Measurements from ENCODE around the gene PRSS8.
"Not testable (repeated sequence)": the region's sequence is repeated elsewhere in the genome, so short reads cannot be mapped to it uniquely, and the experiment has no call there.

PRSS8 gene

GRCh38 chr16:31135535-31136286, at the start of gene PRSS8:
TSS of gene PRSS8 (minus strand) at chr16:31135727. CDS start at chr16:31135498, 229 bp downstream.
- no peak for DNase-seq

- peak in 1 of 2 experiments; percentile 13 for DNase-seq
These were observed 49.4 kb upstream of the PRSS8 start for GRCh38 chr16:31184888-31185287.

- DNase-seq = peak in 1 of 2 experiments; percentile 4
These were observed 48.2 kb upstream of the PRSS8 start for GRCh38 chr16:31183432-31184428.

GRCh38 chr16:31182391-31182790, 46.9 kb upstream of the PRSS8 start:
- no peak for DNase-seq

- peak in 1 of 2 experiments; percentile 6 for DNase-seq
These were observed 45.7 kb upstream of the PRSS8 start for GRCh38 chr16:31181102-31181830.

- DNase-seq = peak; percentile 75 to 80
These were observed 44.4 kb upstream of the PRSS8 start, which contains the start of gene FUS for GRCh38 chr16:31179747-31180459. TSS of gene FUS (plus strand) at chr16:31180139. CDS start at chr16:31180215, 76 bp downstream.

- no peak for DNase-seq
These were observed 43.8 kb upstream of the PRSS8 start for GRCh38 chr16:31179219-31179746.

- no peak for DNase-seq
These were observed 41.6 kb upstream of the PRSS8 start for GRCh38 chr16:31177136-31177535.

- DNase-seq = peak in 1 of 2 experiments; percentile 11
These were observed 34.5 kb upstream of the PRSS8 start for GRCh38 chr16:31170048-31170447.

- no peak for DNase-seq
These were observed 33.3 kb upstream of the PRSS8 start for GRCh38 chr16:31168848-31169247.

GRCh38 chr16:31167315-31167714, 31.8 kb upstream of the PRSS8 start:
- DNase-seq = no peak

- DNase-seq = no peak
These were observed 21.6 kb upstream of the PRSS8 start for GRCh38 chr16:31157136-31157535.

- DNase-seq = not testable (repeated sequence)
These were observed 15.4 kb upstream of the PRSS8 start for GRCh38 chr16:31150976-31151375.

GRCh38 chr16:31149894-31150890, 14.7 kb upstream of the PRSS8 start, which contains the start of gene PRSS36:
TSS of gene PRSS36 (minus strand) at chr16:31150066. CDS start at chr16:31150035, 31 bp downstream.
- no peak for DNase-seq

- no peak for DNase-seq
These were observed 13.8 kb upstream of the PRSS8 start for GRCh38 chr16:31149332-31149731.

- DNase-seq = no peak
These were observed 13.4 kb upstream of the PRSS8 start for GRCh38 chr16:31148896-31149295.

- no peak for DNase-seq
These were observed 12.8 kb upstream of the PRSS8 start for GRCh38 chr16:31148281-31148728.

- no peak for DNase-seq
These were observed 12.0 kb upstream of the PRSS8 start for GRCh38 chr16:31147574-31147973.

- DNase-seq = no peak
These were observed 10.0 kb upstream of the PRSS8 start for GRCh38 chr16:31145398-31145990.

- DNase-seq = not testable (repeated sequence)
These were observed 8.9 kb upstream of the PRSS8 start for GRCh38 chr16:31144418-31144817.

Measured in NCI-H2081 (cell line).